HEK293 (cell line): Measurements from ENCODE around the gene SLC25A31.

ENCODE experiments used
- EGR2 ChIP-seq: fragments of 450-650 bp; formaldehyde crosslinking; IDR thresholded peaks from 2 replicates; pipeline ENCODE4 v1.5.1; 2016; ENCODE audit warnings: low read depth, missing biosample characterization, missing genetic modification characterization
- GLI2 ChIP-seq: fragments of 450-650 bp; formaldehyde crosslinking; IDR thresholded peaks from 2 replicates; pipeline ENCODE4; 2017; ENCODE audit warnings: missing biosample characterization, missing genetic modification characterization, low read depth, borderline replicate concordance
- HOXD13 ChIP-seq: sonication (generic); formaldehyde crosslinking; IDR thresholded peaks from 2 replicates; pipeline ENCODE4 v1.8.0; 2022; ENCODE audit warnings: missing genetic modification reagents, borderline replicate concordance
- SCRT2 ChIP-seq: fragments of 450-650 bp; formaldehyde crosslinking; IDR thresholded peaks from 2 replicates; pipeline ENCODE4 v1.5.1; 2016; ENCODE audit warnings: missing biosample characterization, missing genetic modification characterization
- SP3 ChIP-seq: fragments of 450-650 bp; formaldehyde crosslinking; IDR thresholded peaks from 2 replicates; pipeline ENCODE4 v1.5.1; 2016; ENCODE audit warnings: missing biosample characterization, missing genetic modification characterization
- ZNF133 ChIP-seq: fragments of 450-650 bp; formaldehyde crosslinking; IDR thresholded peaks from 2 replicates; pipeline ENCODE4 v1.5.1; 2016; ENCODE audit warnings: missing biosample characterization, missing genetic modification characterization
- ZNF175 ChIP-seq: fragments of 450-650 bp; formaldehyde crosslinking; IDR thresholded peaks from 2 replicates; pipeline ENCODE4 v1.5.1; 2016; ENCODE audit warnings: missing biosample characterization, missing genetic modification characterization
- ZNF341 ChIP-seq: fragments of 450-650 bp; formaldehyde crosslinking; IDR thresholded peaks from 2 replicates; pipeline ENCODE4; 2016; ENCODE audit warnings: low read depth, missing biosample characterization, missing genetic modification characterization
- ZNF426 ChIP-seq: fragments of 450-650 bp; formaldehyde crosslinking; IDR thresholded peaks from 2 replicates; pipeline ENCODE4 v1.5.1; 2017; ENCODE audit warnings: missing biosample characterization, missing genetic modification characterization, mild to moderate bottlenecking, inconsistent platforms, moderate library complexity
- ZNF48 ChIP-seq: fragments of 450-650 bp; formaldehyde crosslinking; IDR thresholded peaks from 2 replicates; pipeline ENCODE4 v1.5.1; 2016; ENCODE audit warnings: missing biosample characterization, missing genetic modification characterization
- ZNF548 ChIP-seq: fragments of 450-650 bp; formaldehyde crosslinking; IDR thresholded peaks from 2 replicates; pipeline ENCODE4 v1.5.1; 2016; ENCODE audit warnings: missing biosample characterization, missing genetic modification characterization
- ZNF571 ChIP-seq: fragments of 450-650 bp; formaldehyde crosslinking; IDR thresholded peaks from 2 replicates; pipeline ENCODE4 v1.5.0; 2017; ENCODE audit warnings: missing biosample characterization, missing genetic modification characterization
- ZNF596 ChIP-seq: fragments of 450-650 bp; IDR thresholded peaks from 2 replicates; pipeline ENCODE4 v1.5.0; 2018; ENCODE audit warnings: missing biosample characterization, mild to moderate bottlenecking, missing genetic modification characterization, moderate library complexity
- ZNF610 ChIP-seq: fragments of 450-650 bp; formaldehyde crosslinking; IDR thresholded peaks from 2 replicates; pipeline ENCODE4 v1.5.1; 2016; ENCODE audit warnings: missing biosample characterization, missing genetic modification characterization, borderline replicate concordance
- ZNF626 ChIP-seq: fragments of 450-650 bp; sonication (Bioruptor Pico); formaldehyde crosslinking; IDR thresholded peaks from 2 replicates; pipeline ENCODE4 v1.5.1; 2018; ENCODE audit warnings: missing biosample characterization, missing genetic modification characterization, inconsistent platforms
- ZNF660 ChIP-seq: fragments of 450-650 bp; IDR thresholded peaks from 2 replicates; pipeline ENCODE4 v1.5.1; 2018; ENCODE audit warnings: missing biosample characterization, mild to moderate bottlenecking, missing genetic modification characterization
- ZNF707 ChIP-seq: fragments of 450-650 bp; formaldehyde crosslinking; IDR thresholded peaks from 2 replicates; pipeline ENCODE4 v1.5.1; 2016; ENCODE audit warnings: missing biosample characterization, missing genetic modification characterization
- ZNF747 ChIP-seq: fragments of 450-650 bp; formaldehyde crosslinking; IDR thresholded peaks from 2 replicates; pipeline ENCODE4 v1.5.1; 2016; ENCODE audit warnings: missing biosample characterization, missing genetic modification characterization
- ZSCAN16 ChIP-seq: fragments of 450-650 bp; formaldehyde crosslinking; IDR thresholded peaks from 2 replicates; pipeline ENCODE4 v1.5.1; 2016; ENCODE audit warnings: missing biosample characterization, missing genetic modification characterization
- TF ChIP-seq, protein P1 (sequence below): fragments of 450-650 bp; formaldehyde crosslinking; IDR thresholded peaks from 2 replicates; pipeline ENCODE4 v1.5.1; 2016; ENCODE audit warnings: missing biosample characterization, missing genetic modification characterization
- TF ChIP-seq, protein P2 (sequence below): fragments of 450-650 bp; formaldehyde crosslinking; IDR thresholded peaks from 2 replicates; pipeline ENCODE4 v1.5.1; 2016; ENCODE audit warnings: missing biosample characterization, missing genetic modification characterization
- TF ChIP-seq, protein P3 (sequence below): fragments of 450-650 bp; formaldehyde crosslinking; IDR thresholded peaks from 2 replicates; pipeline ENCODE4 v1.5.1; 2016; ENCODE audit warnings: missing biosample characterization, missing genetic modification characterization
- TF ChIP-seq, protein P4 (sequence below): fragments of 450-650 bp; formaldehyde crosslinking; IDR thresholded peaks from 2 replicates; pipeline ENCODE4 v1.5.1; 2016; ENCODE audit warnings: missing biosample characterization, missing genetic modification characterization
- TF ChIP-seq, protein P5 (sequence below): fragments of 450-650 bp; formaldehyde crosslinking; IDR thresholded peaks from 2 replicates; pipeline ENCODE4 v1.5.1; 2016; ENCODE audit warnings: missing biosample characterization, missing genetic modification characterization, low read depth
- TF ChIP-seq, protein P6 (sequence below): fragments of 450-650 bp; formaldehyde crosslinking; conservative IDR thresholded peaks from 2 replicates; pipeline ENCODE4 v1.5.1; 2016; ENCODE audit warnings: low read depth, missing biosample characterization, missing genetic modification characterization
- TF ChIP-seq, protein P7 (sequence below): fragments of 450-650 bp; formaldehyde crosslinking; IDR thresholded peaks from 2 replicates; pipeline ENCODE4 v1.5.1; 2016; ENCODE audit warnings: missing biosample characterization, missing genetic modification characterization

Gene SLC25A31

DNA sequence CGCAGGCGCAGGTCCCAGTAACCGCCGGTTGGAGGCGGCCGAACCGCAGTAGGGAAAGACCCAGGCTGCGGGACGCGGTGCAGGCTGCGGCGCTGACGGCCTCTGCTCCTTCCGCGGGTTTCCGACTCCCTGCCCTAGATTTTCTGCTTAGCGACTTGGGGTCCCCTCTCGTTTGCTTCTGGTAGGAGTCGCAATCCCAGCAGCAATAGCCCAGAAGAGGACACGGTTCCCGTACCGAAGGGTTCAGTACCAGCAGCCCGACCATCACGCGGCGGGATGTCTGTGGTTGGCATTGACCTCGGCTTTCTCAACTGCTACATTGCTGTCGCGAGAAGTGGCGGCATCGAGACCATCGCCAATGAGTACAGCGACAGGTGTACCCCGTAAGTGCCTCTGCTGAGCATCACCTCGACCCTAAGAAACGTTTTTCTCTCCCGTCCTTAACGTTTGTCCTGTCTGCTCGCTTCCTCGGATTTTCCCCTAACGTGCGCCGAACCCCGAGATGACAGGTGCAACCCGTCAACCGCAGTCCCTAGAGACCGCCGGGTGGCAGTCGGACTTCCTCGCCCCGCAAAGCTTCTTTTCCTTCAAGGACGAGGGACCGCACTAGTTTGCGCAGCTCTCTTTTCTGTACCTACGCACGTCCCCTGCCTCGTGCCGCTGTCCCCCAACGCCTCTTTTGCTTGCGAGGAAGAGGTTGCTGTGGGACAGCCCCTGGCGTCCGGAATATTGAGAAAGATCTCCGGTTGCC is 52.2 kb downstream of the SLC25A31 start, which contains the start of gene HSPA4L (continued):
- TF ChIP-seq SCRT2 (tag by site-specific recombination) = peak; percentile 85
- TF ChIP-seq HOXD13 = no peak
- TF ChIP-seq ZNF133 = no peak
- TF ChIP-seq SP3 = 0 out of 2 replicates have a peak, but pooled peaks have one; percentile 12
- TF ChIP-seq, protein P1, sequence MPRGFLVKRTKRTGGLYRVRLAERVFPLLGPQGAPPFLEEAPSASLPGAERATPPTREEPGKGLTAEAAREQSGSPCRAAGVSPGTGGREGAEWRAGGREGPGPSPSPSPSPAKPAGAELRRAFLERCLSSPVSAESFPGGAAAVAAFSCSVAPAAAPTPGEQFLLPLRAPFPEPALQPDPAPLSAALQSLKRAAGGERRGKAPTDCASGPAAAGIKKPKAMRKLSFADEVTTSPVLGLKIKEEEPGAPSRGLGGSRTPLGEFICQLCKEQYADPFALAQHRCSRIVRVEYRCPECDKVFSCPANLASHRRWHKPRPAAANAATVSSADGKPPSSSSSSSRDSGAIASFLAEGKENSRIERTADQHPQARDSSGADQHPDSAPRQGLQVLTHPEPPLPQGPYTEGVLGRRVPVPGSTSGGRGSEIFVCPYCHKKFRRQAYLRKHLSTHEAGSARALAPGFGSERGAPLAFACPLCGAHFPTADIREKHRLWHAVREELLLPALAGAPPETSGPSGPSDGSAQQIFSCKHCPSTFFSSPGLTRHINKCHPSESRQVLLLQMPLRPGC (tag by site-specific recombination) = no peak
- TF ChIP-seq, protein P2, sequence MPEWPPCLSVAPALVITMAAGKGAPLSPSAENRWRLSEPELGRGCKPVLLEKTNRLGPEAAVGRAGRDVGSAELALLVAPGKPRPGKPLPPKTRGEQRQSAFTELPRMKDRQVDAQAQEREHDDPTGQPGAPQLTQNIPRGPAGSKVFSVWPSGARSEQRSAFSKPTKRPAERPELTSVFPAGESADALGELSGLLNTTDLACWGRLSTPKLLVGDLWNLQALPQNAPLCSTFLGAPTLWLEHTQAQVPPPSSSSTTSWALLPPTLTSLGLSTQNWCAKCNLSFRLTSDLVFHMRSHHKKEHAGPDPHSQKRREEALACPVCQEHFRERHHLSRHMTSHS (tag by site-specific recombination) = no peak
- TF ChIP-seq, protein P3, sequence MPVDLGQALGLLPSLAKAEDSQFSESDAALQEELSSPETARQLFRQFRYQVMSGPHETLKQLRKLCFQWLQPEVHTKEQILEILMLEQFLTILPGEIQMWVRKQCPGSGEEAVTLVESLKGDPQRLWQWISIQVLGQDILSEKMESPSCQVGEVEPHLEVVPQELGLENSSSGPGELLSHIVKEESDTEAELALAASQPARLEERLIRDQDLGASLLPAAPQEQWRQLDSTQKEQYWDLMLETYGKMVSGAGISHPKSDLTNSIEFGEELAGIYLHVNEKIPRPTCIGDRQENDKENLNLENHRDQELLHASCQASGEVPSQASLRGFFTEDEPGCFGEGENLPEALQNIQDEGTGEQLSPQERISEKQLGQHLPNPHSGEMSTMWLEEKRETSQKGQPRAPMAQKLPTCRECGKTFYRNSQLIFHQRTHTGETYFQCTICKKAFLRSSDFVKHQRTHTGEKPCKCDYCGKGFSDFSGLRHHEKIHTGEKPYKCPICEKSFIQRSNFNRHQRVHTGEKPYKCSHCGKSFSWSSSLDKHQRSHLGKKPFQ (tag by site-specific recombination) = no peak
- TF ChIP-seq EGR2 = no peak
- no peak for TF ChIP-seq ZNF548
- TF ChIP-seq ZNF626 (tag by site-specific recombination) = no peak
- TF ChIP-seq ZSCAN16 (tag by site-specific recombination) = no peak
- TF ChIP-seq GLI2 (tag by site-specific recombination) = no peak
- no peak for TF ChIP-seq ZNF747 (tag by site-specific recombination)
- TF ChIP-seq ZNF596 (tag by site-specific recombination) = no peak
- TF ChIP-seq, protein P4, sequence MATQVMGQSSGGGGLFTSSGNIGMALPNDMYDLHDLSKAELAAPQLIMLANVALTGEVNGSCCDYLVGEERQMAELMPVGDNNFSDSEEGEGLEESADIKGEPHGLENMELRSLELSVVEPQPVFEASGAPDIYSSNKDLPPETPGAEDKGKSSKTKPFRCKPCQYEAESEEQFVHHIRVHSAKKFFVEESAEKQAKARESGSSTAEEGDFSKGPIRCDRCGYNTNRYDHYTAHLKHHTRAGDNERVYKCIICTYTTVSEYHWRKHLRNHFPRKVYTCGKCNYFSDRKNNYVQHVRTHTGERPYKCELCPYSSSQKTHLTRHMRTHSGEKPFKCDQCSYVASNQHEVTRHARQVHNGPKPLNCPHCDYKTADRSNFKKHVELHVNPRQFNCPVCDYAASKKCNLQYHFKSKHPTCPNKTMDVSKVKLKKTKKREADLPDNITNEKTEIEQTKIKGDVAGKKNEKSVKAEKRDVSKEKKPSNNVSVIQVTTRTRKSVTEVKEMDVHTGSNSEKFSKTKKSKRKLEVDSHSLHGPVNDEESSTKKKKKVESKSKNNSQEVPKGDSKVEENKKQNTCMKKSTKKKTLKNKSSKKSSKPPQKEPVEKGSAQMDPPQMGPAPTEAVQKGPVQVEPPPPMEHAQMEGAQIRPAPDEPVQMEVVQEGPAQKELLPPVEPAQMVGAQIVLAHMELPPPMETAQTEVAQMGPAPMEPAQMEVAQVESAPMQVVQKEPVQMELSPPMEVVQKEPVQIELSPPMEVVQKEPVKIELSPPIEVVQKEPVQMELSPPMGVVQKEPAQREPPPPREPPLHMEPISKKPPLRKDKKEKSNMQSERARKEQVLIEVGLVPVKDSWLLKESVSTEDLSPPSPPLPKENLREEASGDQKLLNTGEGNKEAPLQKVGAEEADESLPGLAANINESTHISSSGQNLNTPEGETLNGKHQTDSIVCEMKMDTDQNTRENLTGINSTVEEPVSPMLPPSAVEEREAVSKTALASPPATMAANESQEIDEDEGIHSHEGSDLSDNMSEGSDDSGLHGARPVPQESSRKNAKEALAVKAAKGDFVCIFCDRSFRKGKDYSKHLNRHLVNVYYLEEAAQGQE (tag by site-specific recombination) = no peak
- no peak for TF ChIP-seq ZNF707 (tag by site-specific recombination)
- TF ChIP-seq ZNF48 (tag by site-specific recombination) = no peak
- TF ChIP-seq ZNF660 = 0 out of 2 replicates have a peak, but pooled peaks have one; percentile 26
- TF ChIP-seq ZNF610 (tag by site-specific recombination) = no peak
- TF ChIP-seq, protein P5, sequence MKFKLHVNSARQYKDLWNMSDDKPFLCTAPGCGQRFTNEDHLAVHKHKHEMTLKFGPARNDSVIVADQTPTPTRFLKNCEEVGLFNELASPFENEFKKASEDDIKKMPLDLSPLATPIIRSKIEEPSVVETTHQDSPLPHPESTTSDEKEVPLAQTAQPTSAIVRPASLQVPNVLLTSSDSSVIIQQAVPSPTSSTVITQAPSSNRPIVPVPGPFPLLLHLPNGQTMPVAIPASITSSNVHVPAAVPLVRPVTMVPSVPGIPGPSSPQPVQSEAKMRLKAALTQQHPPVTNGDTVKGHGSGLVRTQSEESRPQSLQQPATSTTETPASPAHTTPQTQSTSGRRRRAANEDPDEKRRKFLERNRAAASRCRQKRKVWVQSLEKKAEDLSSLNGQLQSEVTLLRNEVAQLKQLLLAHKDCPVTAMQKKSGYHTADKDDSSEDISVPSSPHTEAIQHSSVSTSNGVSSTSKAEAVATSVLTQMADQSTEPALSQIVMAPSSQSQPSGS (tag by site-specific recombination) = no peak
- no peak for TF ChIP-seq ZNF175 (tag by site-specific recombination)
- no peak for TF ChIP-seq ZNF426 (tag by site-specific recombination)
- no peak; the same call in 1 of the 2 replicates for TF ChIP-seq ZNF341 (tag by site-specific recombination)
- TF ChIP-seq, protein P6, sequence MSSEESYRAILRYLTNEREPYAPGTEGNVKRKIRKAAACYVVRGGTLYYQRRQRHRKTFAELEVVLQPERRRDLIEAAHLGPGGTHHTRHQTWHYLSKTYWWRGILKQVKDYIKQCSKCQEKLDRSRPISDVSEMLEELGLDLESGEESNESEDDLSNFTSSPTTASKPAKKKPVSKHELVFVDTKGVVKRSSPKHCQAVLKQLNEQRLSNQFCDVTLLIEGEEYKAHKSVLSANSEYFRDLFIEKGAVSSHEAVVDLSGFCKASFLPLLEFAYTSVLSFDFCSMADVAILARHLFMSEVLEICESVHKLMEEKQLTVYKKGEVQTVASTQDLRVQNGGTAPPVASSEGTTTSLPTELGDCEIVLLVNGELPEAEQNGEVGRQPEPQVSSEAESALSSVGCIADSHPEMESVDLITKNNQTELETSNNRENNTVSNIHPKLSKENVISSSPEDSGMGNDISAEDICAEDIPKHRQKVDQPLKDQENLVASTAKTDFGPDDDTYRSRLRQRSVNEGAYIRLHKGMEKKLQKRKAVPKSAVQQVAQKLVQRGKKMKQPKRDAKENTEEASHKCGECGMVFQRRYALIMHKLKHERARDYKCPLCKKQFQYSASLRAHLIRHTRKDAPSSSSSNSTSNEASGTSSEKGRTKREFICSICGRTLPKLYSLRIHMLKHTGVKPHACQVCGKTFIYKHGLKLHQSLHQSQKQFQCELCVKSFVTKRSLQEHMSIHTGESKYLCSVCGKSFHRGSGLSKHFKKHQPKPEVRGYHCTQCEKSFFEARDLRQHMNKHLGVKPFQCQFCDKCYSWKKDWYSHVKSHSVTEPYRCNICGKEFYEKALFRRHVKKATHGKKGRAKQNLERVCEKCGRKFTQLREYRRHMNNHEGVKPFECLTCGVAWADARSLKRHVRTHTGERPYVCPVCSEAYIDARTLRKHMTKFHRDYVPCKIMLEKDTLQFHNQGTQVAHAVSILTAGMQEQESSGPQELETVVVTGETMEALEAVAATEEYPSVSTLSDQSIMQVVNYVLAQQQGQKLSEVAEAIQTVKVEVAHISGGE (tag by site-specific recombination) = no peak; the same call in 1 of the 2 replicates
- TF ChIP-seq, protein P7, sequence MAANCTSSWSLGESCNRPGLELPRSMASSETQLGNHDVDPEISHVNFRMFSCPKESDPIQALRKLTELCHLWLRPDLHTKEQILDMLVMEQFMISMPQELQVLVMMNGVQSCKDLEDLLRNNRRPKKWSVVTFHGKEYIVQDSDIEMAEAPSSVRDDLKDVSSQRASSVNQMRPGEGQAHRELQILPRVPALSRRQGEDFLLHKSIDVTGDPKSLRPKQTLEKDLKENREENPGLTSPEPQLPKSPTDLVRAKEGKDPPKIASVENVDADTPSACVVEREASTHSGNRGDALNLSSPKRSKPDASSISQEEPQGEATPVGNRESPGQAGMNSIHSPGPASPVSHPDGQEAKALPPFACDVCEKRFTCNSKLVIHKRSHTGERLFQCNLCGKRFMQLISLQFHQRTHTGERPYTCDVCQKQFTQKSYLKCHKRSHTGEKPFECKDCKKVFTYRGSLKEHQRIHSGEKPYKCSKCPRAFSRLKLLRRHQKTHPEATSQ (tag by site-specific recombination) = no peak
- TF ChIP-seq ZNF571 (tag by site-specific recombination) = no peak
